GM18519 (cell line): ENCODE measurements around the gene MAOB.
"Not testable (repeated sequence)": the region's sequence is repeated elsewhere in the genome, so short reads cannot be mapped to it uniquely, and the experiment has no call there.

Source experiments
- ATAC-seq: cut with Tn5 transposase; IDR thresholded peaks from one replicate; pipeline ENCODE4 v1.9.1; 2021; ENCODE audit warnings: mild to moderate bottlenecking, moderate library complexity; ENCODE audit not compliant: unreplicated experiment, low FRiP score

MAOB gene

DNA sequence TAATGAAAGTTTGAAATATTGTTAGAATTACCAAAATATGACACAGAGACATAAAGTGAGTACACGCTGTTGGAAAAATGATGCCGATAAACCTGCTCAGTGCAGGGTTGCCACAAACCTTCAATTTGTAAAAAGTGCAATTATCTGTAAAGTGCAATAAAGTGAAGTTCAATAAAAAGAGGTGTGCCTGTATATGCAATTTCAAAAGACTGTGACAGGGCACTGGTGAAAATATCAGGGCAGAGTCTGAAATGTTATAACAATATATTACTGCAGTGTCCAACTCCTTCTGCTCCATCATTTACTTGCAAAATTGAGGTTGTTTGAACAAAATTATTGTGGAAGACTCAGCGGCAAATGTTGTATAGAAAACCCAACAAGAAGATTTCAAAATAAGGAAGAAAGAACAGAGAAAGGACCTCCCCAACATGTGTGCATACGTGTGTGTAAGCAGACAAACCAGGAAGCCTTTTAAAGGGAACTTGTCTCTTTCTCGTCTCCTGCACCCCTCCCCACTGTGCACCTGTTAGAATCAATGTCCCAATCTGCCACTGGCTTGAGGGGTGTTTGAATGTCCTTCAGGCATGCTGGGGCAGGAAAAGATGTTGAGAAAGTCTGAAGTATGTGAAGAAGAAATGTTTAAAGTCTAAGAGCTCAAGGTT, 96.2 kb downstream of the MAOB start:
- ATAC-seq = no peak

DNA sequence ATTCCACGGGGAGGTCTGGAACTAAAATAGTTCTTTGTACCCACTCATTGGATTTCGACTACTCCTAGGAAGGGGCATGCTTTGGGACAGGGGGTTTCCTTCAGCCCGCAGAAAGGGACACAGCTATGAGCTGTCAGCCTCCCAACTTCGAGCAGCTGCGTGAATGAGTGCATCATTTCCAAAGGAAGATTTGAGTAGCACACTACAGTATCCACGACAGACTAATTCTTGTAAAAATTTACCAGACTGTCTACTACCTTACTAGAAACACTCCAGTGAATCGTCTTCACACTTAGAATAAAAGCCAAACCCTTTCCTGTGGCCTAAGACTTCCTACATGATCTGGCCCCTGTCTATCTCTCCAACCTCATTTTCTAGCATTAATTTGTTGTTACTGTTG, 124.2 kb downstream of the MAOB start:
- ATAC-seq = no peak

DNA sequence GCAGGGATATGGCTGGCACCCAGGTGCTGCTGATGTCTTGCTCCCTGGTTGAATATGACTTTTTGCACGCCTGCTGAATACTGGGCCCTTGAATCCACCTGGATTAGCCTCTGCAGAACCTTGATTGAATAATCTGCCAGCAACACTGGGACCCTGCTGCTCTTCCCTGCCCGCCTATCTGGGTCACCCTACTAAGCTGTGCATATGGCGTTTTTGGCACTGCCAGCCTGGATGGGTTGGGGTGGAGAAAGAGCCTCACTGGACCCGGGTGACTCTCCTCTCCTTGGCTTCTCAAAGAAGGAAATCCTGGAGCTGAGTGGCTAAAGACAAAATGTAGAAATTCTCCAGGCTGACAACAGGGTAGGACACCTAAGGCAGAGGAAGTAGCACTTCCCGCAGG, 126.2 kb downstream of the MAOB start:
- ATAC-seq = no peak

DNA sequence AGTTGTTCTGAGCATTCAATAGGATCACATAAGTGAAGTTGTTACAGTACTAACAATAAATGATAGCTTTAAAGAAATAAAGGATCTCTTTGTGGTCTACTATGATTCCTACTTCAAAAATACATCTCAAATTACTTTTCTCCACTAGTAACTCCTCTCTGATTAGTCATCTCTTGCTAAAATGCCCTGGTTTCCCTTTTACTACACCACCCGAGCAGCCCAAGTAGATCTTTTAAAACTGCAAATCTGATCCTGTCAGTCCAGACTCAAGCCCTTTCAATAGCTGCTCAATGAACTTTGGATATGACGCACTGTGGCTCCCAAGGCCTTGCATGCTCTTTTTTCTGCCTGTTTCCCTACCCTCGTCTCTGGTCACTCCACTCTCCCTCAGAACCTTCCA, 128.6 kb downstream of the MAOB start:
- no peak for ATAC-seq

DNA sequence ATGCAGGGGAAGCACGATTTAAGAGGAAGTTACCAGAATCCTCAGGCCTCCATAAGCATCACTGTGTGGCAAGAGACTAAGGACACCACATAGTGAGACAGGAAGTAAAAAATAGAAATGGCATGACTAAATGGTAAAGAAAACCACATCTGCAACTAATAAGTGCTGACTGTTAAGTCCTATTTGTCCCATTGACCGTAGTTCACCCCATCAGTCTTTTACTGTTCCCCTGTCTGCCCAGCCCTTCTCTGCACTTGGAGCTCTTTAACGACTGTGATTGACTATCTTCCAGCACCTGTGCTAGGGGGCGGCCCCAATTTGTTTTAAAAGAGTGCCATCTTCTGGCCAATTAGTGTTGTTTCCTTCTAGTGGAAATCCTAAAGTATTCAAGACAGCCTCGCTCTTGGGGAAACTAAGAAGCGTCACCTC, 132.0 kb downstream of the MAOB start:
- peak; percentile 67 for ATAC-seq

DNA sequence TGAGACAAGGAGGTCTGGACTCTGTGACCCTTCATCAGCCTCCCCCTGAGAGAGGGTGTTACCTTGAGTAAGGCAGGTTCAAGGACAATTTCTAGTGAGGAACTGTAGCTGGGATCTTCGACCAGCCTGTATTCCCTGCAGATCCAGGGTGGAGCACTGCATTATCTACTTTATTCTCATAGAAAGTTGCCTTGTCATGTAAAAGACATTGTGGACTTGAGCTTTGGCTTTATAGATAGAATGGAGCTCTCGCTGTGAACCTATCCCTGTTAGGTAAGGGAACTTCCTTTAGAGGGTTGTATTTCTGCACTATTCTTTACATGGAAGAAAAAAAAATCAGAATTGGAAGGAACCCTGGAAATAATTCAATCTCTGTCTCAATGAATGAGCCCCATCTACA, 134.8 kb downstream of the MAOB start:
- no peak for ATAC-seq

DNA sequence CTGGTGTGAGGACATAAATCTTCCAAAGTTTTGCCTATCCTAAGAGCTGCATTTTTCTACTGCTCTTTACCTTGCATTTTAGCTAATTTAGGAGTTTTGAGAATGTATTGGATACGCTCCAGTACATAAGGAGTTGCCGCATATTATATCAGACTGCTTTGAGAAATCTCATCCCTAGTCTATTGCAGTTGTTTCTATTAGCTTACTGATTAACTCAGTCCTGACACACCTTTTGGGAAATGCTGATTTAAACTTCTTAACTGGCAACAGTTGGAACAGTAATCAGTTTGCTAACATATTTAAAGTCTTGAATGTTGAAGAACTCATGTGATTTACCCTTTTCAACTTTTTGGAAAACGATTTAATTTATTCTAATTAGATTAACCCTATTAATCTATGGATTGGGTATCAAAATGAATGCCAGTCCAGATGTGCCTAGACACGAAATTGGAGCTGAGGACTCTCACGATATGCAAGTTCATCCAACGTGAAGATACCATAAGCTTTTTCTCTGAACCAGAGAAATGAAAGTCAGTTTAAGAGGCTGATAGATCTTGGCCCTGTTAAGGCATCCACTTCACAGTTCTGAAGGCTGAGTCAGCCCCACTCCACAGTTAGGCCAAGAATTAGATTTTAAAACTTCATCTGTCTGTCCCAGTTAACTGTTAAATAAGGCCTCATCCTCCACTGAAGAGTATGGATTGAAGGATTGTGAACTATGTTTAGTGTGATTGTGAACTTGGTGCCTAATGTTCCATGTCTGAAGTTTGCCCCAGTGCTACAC, 136.1 kb downstream of the MAOB start:
- ATAC-seq = no peak

DNA sequence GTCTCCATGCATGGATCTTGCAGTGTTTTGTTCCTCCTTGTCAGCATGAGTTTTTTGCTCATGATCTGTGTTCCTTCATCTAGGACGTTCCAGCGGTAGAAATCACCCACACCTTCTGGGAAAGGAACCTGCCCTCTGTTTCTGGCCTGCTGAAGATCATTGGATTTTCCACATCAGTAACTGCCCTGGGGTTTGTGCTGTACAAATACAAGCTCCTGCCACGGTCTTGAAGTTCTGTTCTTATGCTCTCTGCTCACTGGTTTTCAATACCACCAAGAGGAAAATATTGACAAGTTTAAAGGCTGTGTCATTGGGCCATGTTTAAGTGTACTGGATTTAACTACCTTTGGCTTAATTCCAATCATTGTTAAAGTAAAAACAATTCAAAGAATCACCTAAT, 138.0 kb downstream of the MAOB start:
- no peak for ATAC-seq

DNA sequence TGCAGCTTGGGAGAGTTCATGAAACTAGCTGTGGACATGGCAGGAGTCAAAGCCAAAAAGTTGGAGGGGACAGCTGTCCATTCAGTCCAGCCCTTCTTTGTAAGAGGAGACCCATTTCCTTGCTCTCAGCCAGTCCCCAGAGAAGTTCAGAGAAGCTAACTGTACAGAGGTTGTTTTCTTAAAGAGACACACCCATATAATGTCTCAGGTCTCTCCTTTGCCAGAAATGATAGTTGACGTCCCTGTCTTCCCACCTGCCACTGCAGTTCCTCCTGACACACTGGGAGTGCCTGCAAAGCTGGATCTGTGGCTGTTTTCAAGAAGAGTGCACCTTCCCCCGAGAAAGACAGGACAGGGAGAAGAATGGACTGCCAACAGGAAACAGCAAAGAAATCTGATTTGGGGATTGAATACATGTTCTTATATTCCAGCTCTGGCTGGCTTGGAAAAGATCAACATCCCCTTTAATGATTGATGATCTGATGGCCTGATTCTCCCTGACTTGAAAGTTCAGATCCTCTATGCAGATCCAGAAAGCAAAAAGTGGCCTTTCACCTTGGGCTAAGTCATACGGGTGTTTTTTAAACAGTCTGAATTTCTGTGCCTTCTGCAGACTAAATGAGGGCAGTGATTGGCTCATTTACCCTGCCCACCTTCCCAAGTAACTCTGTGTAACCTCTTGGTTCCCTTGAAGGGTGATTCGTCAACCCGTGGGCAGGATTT, 139.0 kb downstream of the MAOB start:
- no peak for ATAC-seq

DNA sequence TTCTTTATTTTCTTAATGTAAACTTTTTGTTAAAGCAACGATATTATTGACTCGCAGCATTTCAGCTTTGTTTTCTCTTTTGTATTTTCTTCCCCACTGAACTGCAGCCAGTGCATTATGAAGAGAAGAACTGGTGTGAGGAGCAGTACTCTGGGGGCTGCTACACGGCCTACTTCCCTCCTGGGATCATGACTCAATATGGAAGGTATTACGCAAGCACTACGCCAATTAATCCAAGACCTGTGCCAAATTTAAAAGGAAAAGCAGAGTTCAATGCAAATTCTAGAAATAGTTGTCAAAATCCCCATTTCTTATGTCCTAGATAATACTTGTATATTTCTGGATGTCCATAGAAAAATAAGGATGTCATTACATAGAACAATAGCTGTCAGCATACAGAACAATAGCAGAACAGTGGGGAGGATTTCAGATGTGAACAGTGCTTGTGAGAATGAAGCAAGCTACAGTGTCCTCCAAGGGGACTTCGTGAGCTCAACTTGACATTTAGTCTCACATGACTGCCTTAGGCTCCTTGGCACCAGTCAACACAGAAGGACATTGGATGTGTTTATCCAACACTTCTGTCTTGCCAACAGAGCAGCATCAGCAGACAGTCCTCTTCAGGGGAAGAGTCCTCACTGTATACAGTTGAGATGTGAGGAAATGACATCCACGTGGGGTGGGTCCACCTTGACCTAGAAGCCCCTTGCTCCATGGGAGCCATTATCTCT, 140.2 kb downstream of the MAOB start:
- ATAC-seq = no peak

DNA sequence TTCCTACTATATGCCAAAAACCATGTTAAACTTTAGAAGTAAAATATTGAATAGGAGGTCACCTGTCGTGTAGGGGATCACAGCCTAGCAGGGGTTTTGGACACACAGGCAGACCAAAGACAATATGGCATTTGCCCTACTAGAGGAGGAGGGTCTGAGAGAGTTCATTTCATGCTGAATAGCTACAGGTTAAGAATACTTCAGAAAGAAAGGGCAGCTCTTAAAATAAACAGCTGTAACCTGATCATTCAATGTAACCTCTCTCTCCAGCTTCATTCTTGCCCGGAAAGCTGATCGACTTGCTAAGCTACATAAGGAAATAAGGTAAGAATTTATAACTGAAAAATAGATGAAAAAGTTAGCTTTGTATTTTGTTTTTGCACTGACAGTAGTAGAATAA, 146.3 kb downstream of the MAOB start:
- no peak for ATAC-seq

DNA sequence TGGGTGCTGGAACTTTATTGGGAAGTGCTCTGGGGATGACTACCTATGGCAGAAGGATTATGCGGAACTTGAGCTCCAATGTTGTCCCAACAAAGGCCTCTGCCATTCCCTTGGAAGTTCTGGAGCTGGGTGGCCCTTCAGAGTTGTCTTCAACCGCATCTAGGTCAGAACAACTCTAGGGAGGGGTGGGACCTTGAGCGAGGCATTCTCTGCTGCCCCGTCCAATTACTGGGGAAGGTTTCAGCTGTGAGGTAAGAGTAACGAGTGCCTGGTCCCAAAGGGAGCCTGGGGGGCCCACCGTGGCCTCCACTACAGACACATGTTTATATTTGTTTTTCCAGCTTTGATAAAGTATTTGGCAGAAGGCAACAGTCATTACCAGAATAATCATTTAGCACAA, 146.7 kb downstream of the MAOB start:
- no peak for ATAC-seq

DNA sequence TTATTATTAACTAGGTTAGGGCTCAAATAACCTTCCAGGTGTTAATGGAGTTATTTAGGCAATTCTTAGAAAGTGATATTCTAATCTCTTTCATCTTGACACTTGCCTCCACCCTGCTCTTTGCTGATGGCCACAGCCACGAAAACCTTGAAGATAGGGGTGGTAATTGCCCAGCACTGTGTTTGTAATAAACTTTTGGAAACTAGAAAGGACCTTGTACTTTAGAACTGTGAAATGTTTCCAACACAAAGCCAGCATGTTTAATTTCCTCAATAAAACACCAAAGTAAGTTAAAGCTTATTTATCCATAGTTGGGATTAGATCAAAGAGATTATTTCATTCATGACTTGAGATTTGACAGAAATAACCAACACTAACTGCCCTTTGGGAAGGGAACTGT, 147.8 kb downstream of the MAOB start:
- no peak for ATAC-seq

DNA sequence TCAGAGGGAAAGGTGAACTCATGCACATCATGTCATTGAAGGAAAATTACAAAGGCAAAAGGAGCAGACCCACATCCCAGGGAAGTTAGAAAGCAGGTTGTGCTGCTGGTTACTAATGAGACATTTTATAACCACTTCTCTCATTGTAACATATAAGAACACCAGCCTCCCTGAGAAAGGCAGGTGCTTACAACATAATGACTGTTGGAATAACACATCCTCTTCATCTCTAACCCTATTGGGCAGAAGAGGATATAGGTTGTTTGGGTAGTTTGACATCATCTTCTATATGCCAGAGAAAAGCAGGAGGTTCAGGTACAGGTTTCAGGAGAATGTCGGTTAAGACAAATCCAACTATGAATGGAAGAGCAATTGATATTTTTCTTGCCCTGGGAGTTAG, 148.6 kb downstream of the MAOB start:
- no peak for ATAC-seq

DNA sequence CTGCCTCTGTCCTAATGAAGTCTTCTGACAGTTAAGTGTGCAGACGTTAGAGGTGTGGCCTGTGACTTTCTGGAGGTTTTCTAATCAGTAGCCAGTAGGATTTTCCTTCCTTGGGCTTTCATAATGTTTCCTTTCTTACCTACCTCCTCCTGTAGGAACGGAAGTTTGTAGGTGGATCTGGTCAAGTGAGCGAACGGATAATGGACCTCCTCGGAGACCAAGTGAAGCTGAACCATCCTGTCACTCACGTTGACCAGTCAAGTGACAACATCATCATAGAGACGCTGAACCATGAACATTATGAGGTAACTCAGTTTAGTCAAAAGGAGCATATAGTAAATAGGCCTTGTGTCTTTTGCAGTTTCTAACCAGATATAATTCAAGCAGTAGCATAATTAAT, 151.2 kb downstream of the MAOB start:
- no peak for ATAC-seq

DNA sequence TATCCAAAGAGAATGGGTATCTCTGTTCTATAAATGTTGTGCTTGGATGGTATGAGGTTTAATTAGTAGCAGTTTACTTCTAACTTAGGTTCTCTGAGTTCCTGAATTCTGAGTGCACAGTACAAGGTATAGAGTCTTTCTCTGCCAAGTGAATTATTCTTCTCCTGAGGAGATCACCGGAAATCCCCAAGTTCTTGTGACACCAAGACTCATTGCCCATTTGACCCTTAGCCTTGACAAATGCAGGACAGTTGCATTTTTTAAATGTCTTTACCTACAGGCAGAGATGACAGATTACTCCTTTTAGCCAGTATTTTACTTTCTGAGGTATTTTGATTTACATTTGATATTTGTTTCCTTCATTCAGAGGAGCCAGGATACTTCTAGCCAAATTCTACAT, 153.3 kb downstream of the MAOB start:
- no peak for ATAC-seq

DNA sequence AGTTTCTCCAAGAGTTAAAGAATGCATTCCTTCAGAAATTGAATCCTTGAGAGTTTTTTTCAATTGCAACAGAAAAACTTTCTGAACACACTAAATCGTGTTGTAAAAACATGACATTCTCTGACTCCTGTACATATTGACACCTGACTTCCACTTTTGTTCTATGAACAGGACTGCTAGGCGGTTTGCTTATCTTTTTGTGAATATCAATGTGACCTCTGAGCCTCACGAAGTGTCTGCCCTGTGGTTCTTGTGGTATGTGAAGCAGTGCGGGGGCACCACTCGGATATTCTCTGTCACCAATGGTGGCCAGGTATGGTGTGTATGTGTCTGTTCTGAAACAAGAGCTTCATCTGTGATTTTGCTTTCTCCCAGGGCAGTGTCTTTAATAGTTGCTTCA, 154.2 kb downstream of the MAOB start:
- no peak for ATAC-seq

DNA sequence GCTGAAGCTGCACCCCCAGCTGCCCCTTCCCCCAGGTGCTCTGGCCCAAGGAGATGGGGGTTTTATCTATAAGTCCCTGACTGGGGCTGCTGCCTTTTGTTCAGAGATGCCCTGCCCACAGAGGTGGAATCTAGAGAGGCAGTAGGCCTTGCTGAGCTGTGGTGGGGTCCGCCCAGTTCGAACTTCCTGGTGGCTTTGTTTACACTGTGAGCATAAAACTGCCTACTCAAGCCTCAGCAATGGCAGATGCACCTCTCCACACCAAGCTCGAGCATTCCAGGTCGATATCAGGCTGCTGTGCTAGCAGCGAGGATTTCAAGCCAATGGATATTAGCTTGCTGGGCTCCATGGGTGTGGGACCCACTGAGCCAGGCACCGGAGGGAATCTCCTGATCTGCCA, 155.0 kb downstream of the MAOB start:
- ATAC-seq = not testable (repeated sequence)

DNA sequence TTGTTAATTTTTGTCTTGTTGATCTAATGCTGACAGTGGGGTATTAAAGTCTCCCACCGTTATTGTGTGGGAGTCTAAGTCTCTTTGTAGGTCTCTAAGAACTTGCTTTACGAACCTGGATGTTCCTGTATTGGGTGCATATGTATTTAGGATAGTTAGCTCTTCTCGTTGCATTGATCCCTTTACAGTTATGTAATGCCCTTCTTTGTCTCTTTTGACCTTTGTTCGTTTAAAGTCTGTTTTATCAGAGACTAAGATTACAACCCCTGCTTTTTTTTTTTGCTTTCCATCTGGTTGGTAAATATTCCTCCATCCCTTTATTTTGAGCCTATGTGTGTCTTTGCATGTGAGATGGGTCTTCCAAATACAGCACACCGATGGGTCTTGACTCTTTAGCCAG, 157.0 kb downstream of the MAOB start:
- ATAC-seq = not testable (repeated sequence)

DNA sequence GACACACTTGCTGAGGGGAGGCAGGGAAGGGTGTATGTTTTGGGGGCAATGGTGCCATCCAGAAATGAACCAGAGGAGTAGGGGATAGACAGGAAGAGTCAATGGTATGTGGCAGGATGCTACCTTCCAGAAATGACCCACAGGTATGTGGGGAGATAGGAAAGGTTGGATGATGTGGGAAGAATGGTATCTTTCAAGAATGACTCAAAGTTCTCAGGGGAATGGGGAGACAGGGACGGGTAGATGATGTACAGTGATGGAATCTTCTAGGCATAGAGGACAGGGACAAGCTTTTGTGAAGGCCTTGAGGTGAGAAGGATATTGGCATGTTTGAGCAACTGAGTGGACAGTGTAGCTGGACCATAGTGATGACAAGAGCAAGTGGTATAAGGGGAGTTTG, 161.3 kb downstream of the MAOB start:
- ATAC-seq = no peak

DNA sequence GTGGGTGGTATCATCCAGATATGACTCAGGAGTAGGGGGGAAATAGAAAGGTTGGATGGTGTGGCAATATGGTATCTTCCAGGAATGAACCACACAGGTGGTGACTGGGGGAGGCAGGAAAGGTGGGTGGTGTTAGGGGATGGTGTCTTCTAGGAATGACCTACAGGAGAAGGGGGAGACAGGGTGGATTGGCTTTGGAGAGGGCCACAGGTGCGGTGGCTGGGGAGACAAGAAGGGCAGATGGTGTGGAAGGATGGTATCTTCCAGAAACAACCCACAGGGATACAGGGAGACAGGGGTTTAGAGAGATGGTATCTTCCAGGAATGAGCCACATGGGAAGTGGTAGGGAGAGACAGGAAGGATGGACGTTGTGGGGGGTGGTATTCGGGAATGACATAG, 162.2 kb downstream of the MAOB start:
- no peak for ATAC-seq
